Measurements from ENCODE around the gene SLC30A5.
A peak's percentile ranks its signal among the peaks of the same experiment; 100 is the strongest.
"Not testable (repeated sequence)": the region's sequence is repeated elsewhere in the genome, so short reads cannot be mapped to it uniquely, and the experiment has no call there.

The SLC30A5 gene

DNA sequence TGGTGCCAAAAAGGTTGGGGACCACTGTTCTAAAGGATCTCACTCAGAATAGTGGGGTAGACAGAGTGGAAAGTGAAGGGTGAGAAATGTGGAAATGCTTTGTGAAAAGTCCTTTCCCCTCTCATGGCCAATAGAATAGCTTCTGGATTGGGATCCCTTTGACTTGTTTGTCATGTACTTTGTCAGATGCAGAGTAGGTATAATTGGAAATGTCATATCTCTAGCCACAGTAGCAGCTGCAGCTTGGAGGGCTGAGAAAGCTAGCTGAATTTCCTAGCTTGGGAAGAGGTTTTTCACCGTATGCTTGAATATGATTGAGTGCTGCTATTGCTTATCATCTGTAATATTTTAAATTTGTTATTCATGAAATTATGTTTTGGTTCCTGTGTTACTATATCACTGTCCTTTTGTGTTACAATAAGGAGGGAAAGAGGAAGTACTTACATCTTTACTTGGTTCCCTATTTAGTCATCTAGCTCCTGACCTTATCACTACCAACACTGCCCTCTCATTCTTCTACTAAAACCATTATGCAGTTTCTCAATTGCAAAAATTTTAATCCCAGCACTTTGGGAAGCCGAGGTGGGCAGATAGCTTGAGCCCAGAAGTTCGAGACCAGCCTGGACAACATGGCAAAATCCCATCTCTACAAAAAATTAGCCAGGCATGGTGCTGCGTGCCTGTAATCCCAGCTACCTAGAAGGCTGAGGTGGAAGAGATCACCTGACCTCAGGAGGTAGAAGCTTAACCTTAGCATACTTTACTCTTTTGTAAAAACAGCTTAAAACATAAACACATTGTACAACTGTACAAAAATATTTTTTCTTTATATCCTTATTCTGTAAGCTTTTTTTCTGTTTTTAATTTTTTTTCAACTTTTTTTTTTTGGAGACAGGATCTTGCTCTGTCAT lies 12.4 kb downstream of the SLC30A5 start:
- DNase-seq (ENCODE audit: low read depth), result no peak

DNA sequence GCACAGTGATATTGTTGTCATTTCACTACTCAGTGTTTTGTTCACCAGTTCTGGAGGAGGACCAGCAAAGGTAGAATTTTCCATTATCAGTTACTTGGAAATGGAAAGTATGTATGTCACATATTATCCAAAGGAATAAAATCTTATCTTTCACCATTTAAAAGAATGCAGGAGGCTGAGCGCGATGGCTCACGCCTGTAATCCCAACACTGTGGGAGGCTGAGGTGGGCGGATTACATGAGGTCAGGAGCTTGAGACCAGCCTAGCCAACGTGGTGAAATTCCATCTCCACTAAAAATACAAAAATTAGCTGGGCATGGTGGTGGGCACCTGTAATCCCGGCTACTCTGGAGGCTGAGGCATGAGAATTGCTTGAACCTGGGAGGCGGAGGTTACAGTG lies 14.6 kb downstream of the SLC30A5 start:
- not testable (repeated sequence) for DNase-seq (ENCODE audit: low read depth)

DNA sequence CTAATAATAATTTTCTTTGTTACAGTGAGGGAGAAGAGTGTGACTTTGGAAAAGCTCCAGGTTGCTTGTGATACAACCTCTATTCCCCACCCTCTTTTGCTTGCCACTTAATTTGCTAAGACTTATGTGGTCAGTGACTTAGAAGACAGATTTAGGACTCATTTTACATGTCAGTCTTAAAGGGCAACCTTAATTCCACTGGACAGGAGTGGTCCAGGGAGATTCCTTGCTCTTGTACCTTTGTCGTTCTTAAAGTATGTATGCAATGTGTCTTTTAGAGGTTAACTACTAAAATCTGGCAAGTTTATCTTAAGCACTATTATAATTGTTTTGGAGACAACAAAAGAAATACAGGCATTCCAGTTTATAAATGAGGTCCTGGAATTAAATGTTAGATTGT lies 20.0 kb downstream of the SLC30A5 start:
- no peak for DNase-seq (ENCODE audit: low read depth)

GRCh38 chr5:69115526-69115925 lies 21.7 kb downstream of the SLC30A5 start:
- DNase-seq (ENCODE audit: low read depth), result no peak

DNA sequence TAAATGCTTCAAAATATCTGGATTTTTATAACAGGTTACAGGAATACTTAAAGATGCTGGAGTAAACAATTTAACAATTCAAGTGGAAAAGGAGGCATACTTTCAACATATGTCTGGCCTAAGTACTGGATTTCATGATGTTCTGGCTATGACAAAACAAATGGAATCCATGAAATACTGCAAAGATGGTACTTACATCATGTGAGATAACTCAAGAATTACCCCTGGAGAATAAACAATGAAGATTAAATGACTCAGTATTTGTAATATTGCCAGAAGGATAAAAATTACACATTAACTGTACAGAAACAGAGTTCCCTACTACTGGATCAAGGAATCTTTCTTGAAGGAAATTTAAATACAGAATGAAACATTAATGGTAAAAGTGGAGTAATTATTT lies 35.6 kb downstream of the SLC30A5 start:
- no peak for DNase-seq (ENCODE audit: low read depth)

GRCh38 chr5:69130241-69130640 lies 36.4 kb downstream of the SLC30A5 start:
- no peak for DNase-seq (ENCODE audit: low read depth)

GRCh38 chr5:69131304-69131703 lies 37.5 kb downstream of the SLC30A5 start:
- DNase-seq (ENCODE audit: low read depth), result no peak

- no peak for DNase-seq (ENCODE audit: low read depth)
Observed at GRCh38 chr5:69134126-69134525, 40.3 kb downstream of the SLC30A5 start.

GRCh38 chr5:69136293-69136692 lies 42.5 kb downstream of the SLC30A5 start:
- DNase-seq (ENCODE audit: low read depth), result no peak

DNA sequence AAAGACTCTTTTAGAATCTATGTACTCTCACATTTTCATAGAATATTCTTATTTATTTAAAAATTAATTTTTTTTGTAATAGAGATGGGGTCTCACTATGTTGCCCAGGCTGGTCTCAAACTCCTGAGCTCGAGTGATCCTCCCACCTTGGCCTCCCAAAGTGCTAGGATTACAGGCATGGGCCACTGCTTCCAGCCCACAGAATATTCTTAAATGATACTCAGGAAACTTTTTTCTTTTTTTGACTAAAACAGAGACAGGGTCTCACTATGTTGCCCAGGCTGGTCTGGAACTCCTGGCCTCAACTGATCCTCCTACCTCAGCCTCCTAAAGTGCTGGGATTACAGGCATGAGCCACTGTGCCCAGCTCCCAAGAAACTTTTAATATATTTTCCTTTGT lies 43.4 kb downstream of the SLC30A5 start:
- DNase-seq (ENCODE audit: low read depth), result not testable (repeated sequence)

- no peak for DNase-seq (ENCODE audit: low read depth)
Observed at GRCh38 chr5:69137807-69138206, 44.0 kb downstream of the SLC30A5 start.

GRCh38 chr5:69138766-69139165 lies 45.0 kb downstream of the SLC30A5 start:
- DNase-seq (ENCODE audit: low read depth), result no peak

DNA sequence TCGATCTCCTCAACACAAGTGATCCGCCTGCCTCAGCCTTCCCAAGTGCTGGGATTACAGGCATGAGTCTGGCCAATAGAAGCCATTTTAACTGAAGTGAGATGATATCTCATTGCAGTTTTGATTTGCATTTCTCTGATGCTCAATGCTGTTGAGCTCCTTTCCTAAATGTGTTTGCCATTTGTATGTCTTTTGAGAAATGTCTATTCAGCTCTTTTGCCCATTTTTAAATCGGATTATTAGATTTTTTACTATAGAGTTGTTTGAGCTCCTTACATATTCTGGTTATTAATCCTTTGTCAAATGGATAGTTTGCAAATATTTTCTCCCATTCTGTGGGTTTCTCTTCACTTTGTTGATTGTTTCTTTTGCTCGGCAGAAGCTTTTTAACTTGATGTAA lies 46.4 kb downstream of the SLC30A5 start:
- not testable (repeated sequence) for DNase-seq (ENCODE audit: low read depth)

GRCh38 chr5:69140827-69141226 lies 47.0 kb downstream of the SLC30A5 start:
- DNase-seq (ENCODE audit: low read depth), result no peak

- DNase-seq (ENCODE audit: low read depth), result not testable (repeated sequence)
Observed at GRCh38 chr5:69148576-69148975, 54.8 kb downstream of the SLC30A5 start.

DNA sequence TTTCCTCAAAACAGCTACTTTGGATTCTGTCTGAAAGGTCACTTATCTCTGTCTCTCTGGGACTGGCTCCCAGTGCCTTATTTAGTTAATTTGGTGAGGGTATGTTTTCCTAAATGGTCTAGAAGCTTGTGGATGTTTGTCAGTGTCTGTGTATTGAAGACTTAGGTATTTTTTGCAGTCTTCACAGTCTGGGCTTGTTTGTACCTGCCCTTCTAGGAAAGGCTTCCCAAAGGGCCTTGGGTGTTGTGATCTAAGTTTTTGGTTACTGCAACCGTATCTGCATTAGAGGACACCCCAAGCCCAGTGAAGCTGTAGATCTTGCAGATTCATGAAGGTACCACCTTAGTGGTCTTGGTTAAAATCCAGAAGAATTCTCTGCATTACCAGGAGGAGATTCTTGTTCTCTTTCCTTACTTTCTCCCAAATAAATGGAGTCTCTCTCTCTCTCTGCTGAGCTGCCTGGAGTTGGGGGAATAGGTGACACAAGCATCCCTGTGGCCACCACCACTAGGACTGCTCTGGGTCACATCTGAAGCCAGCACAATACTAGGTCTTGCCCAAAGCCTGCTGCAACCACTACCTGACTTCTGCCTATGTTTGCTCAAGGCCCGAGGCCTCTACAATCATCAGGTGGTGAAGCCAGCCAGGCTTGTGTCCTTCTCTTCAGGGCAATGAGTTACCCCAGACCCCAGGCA lies 55.3 kb downstream of the SLC30A5 start:
- DNase-seq (ENCODE audit: low read depth), result no peak

DNA sequence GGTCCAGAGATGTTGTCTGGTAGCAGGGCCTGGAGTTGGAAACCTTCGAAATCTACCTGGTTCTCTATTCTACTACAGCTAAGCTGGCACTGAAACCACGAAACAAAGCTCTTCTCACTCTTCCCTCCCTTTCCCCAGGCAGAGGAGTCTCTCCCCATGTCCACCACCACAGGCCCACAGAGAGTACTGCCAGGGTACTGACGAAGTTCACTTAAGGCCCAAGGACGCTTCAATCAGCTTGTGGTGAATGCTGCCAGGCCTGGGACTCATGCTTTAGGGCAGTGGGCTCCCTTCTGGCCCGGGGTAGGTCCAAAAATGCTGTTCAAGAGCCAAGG lies 55.8 kb downstream of the SLC30A5 start:
- no peak for DNase-seq (ENCODE audit: low read depth)

GRCh38 chr5:69152731-69153130 lies 58.9 kb downstream of the SLC30A5 start:
- DNase-seq (ENCODE audit: low read depth), result no peak

DNA sequence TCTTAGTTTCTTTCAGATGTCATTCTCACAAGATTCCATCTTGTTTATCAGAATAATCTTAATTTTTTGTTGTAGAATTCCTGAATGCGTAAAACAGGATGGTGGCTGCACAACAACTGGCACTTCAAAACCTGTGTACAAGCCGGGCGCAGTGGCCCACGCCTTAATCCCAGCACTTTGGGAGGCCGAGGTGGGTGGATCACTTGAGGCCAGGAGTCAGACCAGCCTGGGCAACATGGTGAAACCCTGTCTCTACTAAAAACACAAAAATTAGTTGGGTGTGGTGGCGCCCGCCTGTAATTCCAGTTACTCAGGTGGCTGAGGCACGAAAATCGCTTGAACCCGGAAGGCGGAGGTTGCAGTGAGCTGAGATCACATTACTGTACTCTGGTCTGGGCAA lies 62.6 kb downstream of the SLC30A5 start:
- DNase-seq (ENCODE audit: low read depth), result no peak

DNA sequence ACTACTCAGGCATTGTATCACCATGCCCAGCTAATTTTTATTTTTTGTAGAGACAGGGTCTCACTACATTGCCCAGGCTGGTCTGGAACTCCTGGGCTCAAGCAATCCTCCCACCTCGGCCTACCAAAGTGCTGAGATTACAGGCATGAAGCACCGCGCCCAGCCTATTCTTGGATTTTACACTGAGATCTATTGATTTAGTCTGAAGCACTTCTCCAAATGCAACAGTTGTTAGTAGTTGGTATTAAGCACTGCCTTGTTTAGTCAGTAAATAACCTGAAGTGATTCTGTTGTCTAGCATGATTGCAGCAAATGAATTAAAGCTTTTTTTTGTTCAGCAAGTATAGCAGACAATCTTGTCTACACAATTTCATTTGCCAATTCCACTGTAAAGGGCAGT lies 64.2 kb downstream of the SLC30A5 start:
- DNase-seq (ENCODE audit: low read depth), result no peak

DNA sequence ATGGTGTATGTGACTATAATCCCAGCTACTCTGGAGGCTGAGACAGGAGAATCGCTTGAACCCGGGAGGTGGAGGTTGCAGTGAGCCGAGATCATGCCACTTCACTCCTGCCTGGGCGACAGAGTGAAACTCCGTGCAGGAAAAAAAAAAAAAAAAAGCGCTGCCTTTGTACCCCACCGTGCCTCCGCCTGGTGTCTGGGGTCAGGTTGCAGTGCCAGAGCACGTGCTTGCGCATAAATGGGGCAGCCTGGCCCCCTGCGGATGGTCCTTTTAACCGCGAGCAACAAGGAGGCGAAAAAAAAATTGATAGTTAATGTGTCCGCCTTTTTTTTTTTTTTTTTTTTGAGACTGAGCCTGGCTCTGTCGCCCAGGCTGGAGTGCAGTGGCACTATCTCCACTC lies 66.8 kb downstream of the SLC30A5 start:
- no peak for DNase-seq (ENCODE audit: low read depth)

DNA sequence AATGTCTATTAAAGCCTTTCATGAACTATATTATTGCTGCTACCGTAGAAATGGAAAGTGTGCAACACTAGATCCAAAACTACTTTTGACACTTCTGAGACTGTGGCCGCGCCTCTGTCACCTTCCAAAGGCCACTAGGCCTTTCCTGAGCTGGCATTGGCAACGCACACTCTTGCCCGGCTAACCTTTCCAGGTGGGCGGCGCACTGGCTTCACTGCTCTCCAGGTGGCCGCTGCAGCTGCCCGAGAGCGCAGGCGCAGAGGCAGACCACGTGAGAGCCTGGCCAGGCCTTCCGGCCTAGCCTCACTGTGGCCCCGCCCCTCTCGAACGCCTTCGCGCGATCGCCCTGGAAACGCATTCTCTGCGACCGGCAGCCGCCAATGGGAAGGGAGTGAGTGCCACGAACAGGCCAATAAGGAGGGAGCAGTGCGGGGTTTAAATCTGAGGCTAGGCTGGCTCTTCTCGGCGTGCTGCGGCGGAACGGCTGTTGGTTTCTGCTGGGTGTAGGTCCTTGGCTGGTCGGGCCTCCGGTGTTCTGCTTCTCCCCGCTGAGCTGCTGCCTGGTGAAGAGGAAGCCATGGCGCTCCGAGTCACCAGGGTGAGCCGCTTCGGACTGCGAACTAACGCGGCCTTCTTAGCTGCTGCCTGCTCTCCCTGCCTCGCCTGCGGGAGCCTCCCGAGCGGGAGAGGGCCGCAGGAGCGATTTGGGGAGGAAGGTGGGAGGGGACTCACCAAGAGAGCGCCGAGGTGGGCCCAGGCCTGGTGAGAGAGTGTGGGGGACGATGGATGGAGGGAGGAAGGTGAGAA lies 73.1 kb downstream of the SLC30A5 start, which contains the start of gene CCNB1:
Gene CCNB1 (plus strand): TSS at position 465 of the 807 bp plus-strand sequence. CDS start 113 bp downstream, at position 578.
- peak; percentile 95 for DNase-seq (ENCODE audit: low read depth)

- no peak for DNase-seq (ENCODE audit: low read depth)
Observed at GRCh38 chr5:69167493-69167855, 73.7 kb downstream of the SLC30A5 start.

All from stimulated activated CD4-positive, alpha-beta T cell treated with anti-CD3 and anti-CD28 coated beads, Interleukin-2, amount 100 ng/mL, for 4 hours (primary cell).